ENCODE data around the gene MYH11.
"Not testable (repeated sequence)": the region's sequence is repeated elsewhere in the genome, so short reads cannot be mapped to it uniquely, and the experiment has no call there.

The MYH11 gene

GRCh38 chr16:15739464-15739863 lies 117.4 kb downstream of the MYH11 start:
- no peak for DNase-seq (ENCODE audit: low read depth)
- H3K4me3 ChIP-seq (ENCODE audit: low read depth, low read length), result no peak overlapping the region

GRCh38 chr16:15737140-15737644 lies 119.6 kb downstream of the MYH11 start:
- H3K4me3 ChIP-seq (ENCODE audit: low read depth, low read length), result no peak overlapping the region
- DNase-seq (ENCODE audit: low read depth), result no peak

- H3K4me3 ChIP-seq (ENCODE audit: low read depth, low read length), result no peak overlapping the region
- DNase-seq (ENCODE audit: low read depth), result no peak
These were observed 120.3 kb downstream of the MYH11 start for GRCh38 chr16:15736529-15736928.

- H3K4me3 ChIP-seq (ENCODE audit: low read depth, low read length), result no peak overlapping the region
- no peak for DNase-seq (ENCODE audit: low read depth)
These were observed 121.2 kb downstream of the MYH11 start for GRCh38 chr16:15735610-15736009.

- no peak for DNase-seq (ENCODE audit: low read depth)
- H3K4me3 ChIP-seq (ENCODE audit: low read depth, low read length), result no peak overlapping the region
These were observed 124.4 kb downstream of the MYH11 start for GRCh38 chr16:15732416-15732815.

- no peak for DNase-seq (ENCODE audit: low read depth)
- H3K4me3 ChIP-seq (ENCODE audit: low read depth, low read length), result no peak overlapping the region
These were observed 127.7 kb downstream of the MYH11 start for GRCh38 chr16:15729152-15729551.

- H3K4me3 ChIP-seq (ENCODE audit: low read depth, low read length); DNase-seq (ENCODE audit: low read depth): not testable (repeated sequence)
These were observed 129.1 kb downstream of the MYH11 start for GRCh38 chr16:15727697-15728096.

- DNase-seq (ENCODE audit: low read depth), result no peak
- H3K4me3 ChIP-seq (ENCODE audit: low read depth, low read length), result no peak overlapping the region
These were observed 130.1 kb downstream of the MYH11 start for GRCh38 chr16:15726715-15727114.

GRCh38 chr16:15725641-15726240 lies 131.1 kb downstream of the MYH11 start:
- no peak for DNase-seq (ENCODE audit: low read depth)
- H3K4me3 ChIP-seq (ENCODE audit: low read depth, low read length), result no peak overlapping the region

GRCh38 chr16:15723808-15724207 lies 133.0 kb downstream of the MYH11 start:
- DNase-seq (ENCODE audit: low read depth), result no peak
- H3K4me3 ChIP-seq (ENCODE audit: low read depth, low read length), result no peak overlapping the region

GRCh38 chr16:15721018-15721417 lies 135.8 kb downstream of the MYH11 start:
- H3K4me3 ChIP-seq (ENCODE audit: low read depth, low read length), result no peak overlapping the region
- no peak for DNase-seq (ENCODE audit: low read depth)

- H3K4me3 ChIP-seq (ENCODE audit: low read depth, low read length), result no peak overlapping the region
- no peak for DNase-seq (ENCODE audit: low read depth)
These were observed 140.0 kb downstream of the MYH11 start for GRCh38 chr16:15716694-15717447.

- no peak overlapping the region for H3K4me3 ChIP-seq (ENCODE audit: low read depth, low read length)
- no peak for DNase-seq (ENCODE audit: low read depth)
These were observed 141.6 kb downstream of the MYH11 start for GRCh38 chr16:15715221-15715620.

- no peak overlapping the region for H3K4me3 ChIP-seq (ENCODE audit: low read depth, low read length)
- no peak for DNase-seq (ENCODE audit: low read depth)
These were observed 142.2 kb downstream of the MYH11 start for GRCh38 chr16:15714393-15715172.

- DNase-seq (ENCODE audit: low read depth), result no peak
These were observed 147.8 kb downstream of the MYH11 start for GRCh38 chr16:15708997-15709396.

GRCh38 chr16:15708096-15708495 lies 148.7 kb downstream of the MYH11 start:
- no peak for DNase-seq (ENCODE audit: low read depth)

More at GRCh38 chr16:15708997-15709396, 147.8 kb downstream of the MYH11 start:
- H3K4me3 ChIP-seq (ENCODE audit: low read depth, low read length), result no peak overlapping the region

GRCh38 chr16:15707332-15707731 lies 149.5 kb downstream of the MYH11 start:
- H3K4me3 ChIP-seq (ENCODE audit: low read depth, low read length), result no peak overlapping the region
- DNase-seq (ENCODE audit: low read depth), result no peak

More at GRCh38 chr16:15708096-15708495, 148.7 kb downstream of the MYH11 start:
- H3K4me3 ChIP-seq (ENCODE audit: low read depth, low read length), result no peak overlapping the region

- DNase-seq (ENCODE audit: low read depth), result no peak
- no peak overlapping the region for H3K4me3 ChIP-seq (ENCODE audit: low read depth, low read length)
These were observed 151.7 kb downstream of the MYH11 start for GRCh38 chr16:15705064-15705565.

GRCh38 chr16:15704545-15704987 lies 152.3 kb downstream of the MYH11 start:
- DNase-seq (ENCODE audit: low read depth), result no peak
- no peak overlapping the region for H3K4me3 ChIP-seq (ENCODE audit: low read depth, low read length)
